ENCODE measurements around the gene ZDHHC14.

The ZDHHC14 gene

DNA sequence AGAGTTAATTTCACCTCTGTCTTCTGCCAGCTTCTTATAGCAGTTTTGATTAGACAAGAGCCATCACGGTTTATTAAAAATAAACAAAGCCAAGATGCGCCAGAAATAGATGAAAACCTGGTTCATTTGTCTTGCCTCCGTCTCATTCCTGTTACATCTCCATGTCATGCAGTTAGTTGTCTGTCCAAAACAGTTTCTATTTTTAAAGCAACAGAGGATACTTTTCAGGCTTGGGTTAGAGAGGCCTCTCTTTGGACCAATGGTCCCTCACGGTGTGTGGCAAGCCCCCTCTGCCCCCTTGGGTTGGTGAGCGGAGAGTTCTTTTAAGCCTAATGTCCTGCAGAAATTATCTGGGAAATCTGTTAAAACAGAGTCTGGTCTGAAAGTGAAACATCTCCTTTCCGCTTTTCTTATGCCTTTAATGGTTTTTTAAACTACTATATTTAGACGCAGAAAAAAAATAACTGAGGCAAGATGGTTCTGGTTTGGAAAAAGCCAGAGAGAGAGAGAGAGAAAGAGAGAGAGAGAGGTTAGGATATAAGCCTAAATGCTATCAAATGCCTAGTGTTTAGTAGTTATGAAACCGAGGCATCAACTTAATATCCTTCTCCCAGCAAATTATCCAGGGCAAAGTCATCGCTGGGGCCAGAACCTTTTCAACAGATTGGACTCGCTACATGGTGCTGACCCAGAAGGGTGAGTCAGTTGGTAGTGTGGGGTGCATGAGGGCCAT is 64.5 kb downstream of the ZDHHC14 start:
- ChIA-PET CTCF (interaction anchor here (0.6 to 0.7 kb wide), 2 partner anchors 8 to 112 kb away, joined by 3 to 4 read pairs; no protein-coding TSS in a partner anchor), POLR2A (ENCODE audit: low non-redundant PET) (no interaction called here)
- no peak overlapping the region for H3K27ac ChIP-seq
- no peak for DNase-seq (ENCODE audit: low spot score)
- TF ChIP-seq, protein P1, sequence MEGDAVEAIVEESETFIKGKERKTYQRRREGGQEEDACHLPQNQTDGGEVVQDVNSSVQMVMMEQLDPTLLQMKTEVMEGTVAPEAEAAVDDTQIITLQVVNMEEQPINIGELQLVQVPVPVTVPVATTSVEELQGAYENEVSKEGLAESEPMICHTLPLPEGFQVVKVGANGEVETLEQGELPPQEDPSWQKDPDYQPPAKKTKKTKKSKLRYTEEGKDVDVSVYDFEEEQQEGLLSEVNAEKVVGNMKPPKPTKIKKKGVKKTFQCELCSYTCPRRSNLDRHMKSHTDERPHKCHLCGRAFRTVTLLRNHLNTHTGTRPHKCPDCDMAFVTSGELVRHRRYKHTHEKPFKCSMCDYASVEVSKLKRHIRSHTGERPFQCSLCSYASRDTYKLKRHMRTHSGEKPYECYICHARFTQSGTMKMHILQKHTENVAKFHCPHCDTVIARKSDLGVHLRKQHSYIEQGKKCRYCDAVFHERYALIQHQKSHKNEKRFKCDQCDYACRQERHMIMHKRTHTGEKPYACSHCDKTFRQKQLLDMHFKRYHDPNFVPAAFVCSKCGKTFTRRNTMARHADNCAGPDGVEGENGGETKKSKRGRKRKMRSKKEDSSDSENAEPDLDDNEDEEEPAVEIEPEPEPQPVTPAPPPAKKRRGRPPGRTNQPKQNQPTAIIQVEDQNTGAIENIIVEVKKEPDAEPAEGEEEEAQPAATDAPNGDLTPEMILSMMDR (conservative IDR thresholded peaks at IDR 0.05; ENCODE audit: low read depth) = no peak

DNA sequence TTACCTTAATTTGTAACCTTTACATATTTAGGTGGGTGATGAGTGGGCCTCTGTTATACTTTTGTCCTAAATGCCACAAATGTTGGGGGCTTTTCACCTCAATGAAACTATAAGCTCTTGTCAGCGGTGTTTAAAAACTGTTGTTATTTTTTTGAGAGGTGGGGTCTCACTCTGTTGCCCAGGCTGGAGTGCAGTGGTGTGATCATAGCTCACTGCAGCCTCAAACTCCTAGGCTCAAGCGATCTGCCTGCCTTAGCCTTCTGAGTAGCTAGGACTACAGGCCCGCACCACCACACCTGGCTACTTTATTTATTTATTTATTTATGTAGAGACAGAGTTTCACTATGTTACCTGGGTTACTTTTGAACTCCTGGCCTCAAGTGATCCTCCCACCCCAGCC is 66.7 kb downstream of the ZDHHC14 start:
- DNase-seq (ENCODE audit: low spot score) = no peak
- POLR2A ChIA-PET (ENCODE audit: low non-redundant PET) = no interaction called here
- no peak overlapping the region for H3K27ac ChIP-seq
- CTCF ChIA-PET = no interaction called here
- TF ChIP-seq, protein P1 (conservative IDR thresholded peaks at IDR 0.05; ENCODE audit: low read depth) = no peak

DNA sequence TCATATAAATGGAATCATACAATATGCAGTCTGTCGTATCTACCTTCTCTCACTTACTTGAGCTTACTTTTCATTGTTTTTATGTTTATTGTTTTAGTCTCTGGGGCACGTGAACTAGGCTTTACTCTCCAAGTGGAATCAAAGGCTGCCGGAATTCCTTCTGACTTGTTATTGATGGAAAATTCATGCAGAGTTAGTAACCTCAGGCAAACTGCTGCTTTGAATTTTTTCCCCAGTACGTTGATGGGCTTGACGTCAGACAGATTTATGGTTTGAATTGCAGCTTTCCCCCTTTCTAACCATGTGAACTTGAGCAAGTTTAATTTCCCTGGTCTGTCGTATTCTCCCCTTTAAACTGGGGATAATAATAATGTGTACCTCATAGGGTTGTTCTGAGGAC is 68.6 kb downstream of the ZDHHC14 start:
- CTCF ChIA-PET = no interaction called here
- TF ChIP-seq, protein P1 (conservative IDR thresholded peaks at IDR 0.05; ENCODE audit: low read depth) = no peak
- DNase-seq (ENCODE audit: low spot score) = no peak

DNA sequence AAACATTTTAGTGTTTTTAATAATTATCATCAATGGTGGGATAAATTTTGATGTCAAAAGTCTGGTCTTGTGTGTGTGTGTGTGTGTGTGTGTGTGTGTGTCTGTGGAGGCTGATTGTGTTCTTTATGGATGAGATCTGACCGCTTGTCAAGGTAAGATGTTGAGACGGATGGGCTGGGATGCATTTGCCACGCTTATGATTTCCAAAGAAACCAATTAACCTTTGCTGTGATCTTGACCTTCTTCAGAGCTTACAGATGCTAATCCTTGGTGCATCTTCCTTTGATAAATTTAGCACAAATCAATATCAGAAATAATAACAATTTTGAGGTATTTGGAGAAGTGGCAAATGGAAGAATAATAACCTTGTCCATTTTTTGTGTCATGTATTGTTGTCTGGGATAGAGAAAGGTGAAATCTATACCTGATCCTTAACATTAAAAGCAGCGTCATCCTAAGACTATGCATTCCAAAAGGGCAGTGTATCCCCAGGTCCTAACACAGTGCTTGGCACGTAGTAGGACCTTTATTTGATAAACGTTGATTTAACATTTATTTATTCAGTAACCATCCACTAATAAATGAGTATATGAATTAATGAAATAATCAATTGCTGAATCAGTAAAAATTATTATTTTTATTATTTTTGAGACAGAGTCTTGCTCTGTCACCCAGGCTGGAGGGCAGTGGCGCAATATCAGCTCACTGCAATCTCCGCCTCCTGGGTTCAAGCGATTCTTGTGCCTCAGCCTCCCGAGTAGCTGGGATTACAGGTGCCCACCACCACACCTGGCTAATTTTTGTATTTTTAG is 70.1 kb downstream of the ZDHHC14 start:
- TF ChIP-seq, protein P1 (conservative IDR thresholded peaks at IDR 0.05; ENCODE audit: low read depth) = no peak
- CTCF ChIA-PET = no interaction called here
- H3K27ac ChIP-seq = no peak overlapping the region
- no peak for DNase-seq (ENCODE audit: low spot score)
- POLR2A ChIA-PET (ENCODE audit: low non-redundant PET) = no interaction called here

More for the DNA sequence above, 68.6 kb downstream of the ZDHHC14 start:
- POLR2A ChIA-PET (ENCODE audit: low non-redundant PET) = no interaction called here
- no peak overlapping the region for H3K27ac ChIP-seq

DNA sequence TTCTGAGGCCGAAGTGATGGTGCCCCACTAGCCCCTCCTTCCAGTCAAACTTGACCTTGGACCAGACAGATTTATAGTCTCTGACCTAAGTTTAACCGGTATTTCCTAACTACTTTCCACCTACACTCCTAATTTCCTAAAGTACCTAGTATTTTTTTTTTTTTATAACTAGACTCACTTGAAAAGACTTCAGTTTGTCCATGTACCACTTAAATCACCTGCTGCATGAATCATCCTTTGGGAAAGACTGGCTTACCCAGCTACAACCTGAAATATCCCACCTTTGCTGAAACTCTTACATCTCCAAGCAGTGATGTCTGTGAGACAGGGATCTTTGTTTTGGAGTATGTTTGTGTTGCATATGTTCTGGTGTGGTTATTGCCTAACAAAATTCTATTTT is 71.1 kb downstream of the ZDHHC14 start:
- ChIA-PET CTCF (interaction anchor here (0.6 to 0.7 kb wide), 2 partner anchors 29 to 215 kb away, joined by 3 read pairs; no protein-coding TSS in a partner anchor), POLR2A (ENCODE audit: low non-redundant PET) (no interaction called here)
- no peak overlapping the region for H3K27ac ChIP-seq
- no peak for DNase-seq (ENCODE audit: low spot score)
- TF ChIP-seq, protein P1 (conservative IDR thresholded peaks at IDR 0.05; ENCODE audit: low read depth) = no peak

DNA sequence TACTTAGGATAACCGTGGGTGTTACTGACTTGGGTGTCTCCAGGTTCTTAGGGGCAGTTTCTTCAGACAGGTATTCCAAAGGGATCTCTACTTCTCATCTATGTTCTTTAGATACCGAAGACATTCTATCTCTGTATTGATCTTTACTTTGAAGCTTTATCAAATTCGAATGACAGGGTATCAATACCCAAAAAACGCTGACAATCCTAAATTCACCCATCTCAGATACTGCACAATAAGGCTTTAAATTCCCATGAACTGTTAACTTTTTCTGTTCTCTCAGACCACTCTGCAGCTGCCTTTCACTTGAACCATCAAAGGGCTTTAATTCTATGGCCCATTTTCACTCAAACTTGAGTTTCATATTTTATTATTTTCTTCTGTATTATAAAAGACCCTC is 72.1 kb downstream of the ZDHHC14 start:
- no peak overlapping the region for H3K27ac ChIP-seq
- ChIA-PET POLR2A (ENCODE audit: low non-redundant PET) (no interaction called here), CTCF (no interaction called here)
- no peak for DNase-seq (ENCODE audit: low spot score)
- TF ChIP-seq, protein P1 (conservative IDR thresholded peaks at IDR 0.05; ENCODE audit: low read depth) = no peak

All from RWPE1 (cell line).